Vagina (tissue), 2 donors: ENCODE data around the gene RRN3.

Experiments
- CTCF ChIP-seq, 3 experiments: fragments of 450-650 bp in 2 of 3; fragments of 200-600 bp in 1 of 3; sonication (generic) in 1 of 3; IDR thresholded peaks; one replicate each; pipeline ENCODE4 v1.5.1; 2017 to 2019; ENCODE audit warnings: antibody characterized with exemption in 3 of 3, mild to moderate bottlenecking in 2 of 3, moderate library complexity in 2 of 3
- POLR2A ChIP-seq, 2 donors: fragments of 450-650 bp; IDR thresholded peaks; one replicate each; pipeline ENCODE4 v1.6.1; 2017; ENCODE audit warnings: antibody characterized with exemption in 2 of 2, mild to moderate bottlenecking in 2 of 2, moderate library complexity in 2 of 2
- POLR2AphosphoS5 ChIP-seq, 2 donors: sonication (generic); formaldehyde crosslinking; IDR thresholded peaks; one replicate each; pipeline ENCODE4 v1.9.0; 2017; ENCODE audit warnings: antibody characterized with exemption in 2 of 2, mild to moderate bottlenecking in 2 of 2, low read depth in 1 of 2; ENCODE audit not compliant: insufficient read depth in 1 of 2

GRCh38 chr16:15031179-15031578 is 62.9 kb downstream of the RRN3 start:
- TF ChIP-seq POLR2AphosphoS5 (IDR thresholded peaks at IDR 0.05; ENCODE audit: insufficient read depth in 1 of 2, low read depth in 1 of 2): no peak
- no peak for TF ChIP-seq CTCF (IDR thresholded peaks at IDR 0.05)
- TF ChIP-seq POLR2A (IDR thresholded peaks at IDR 0.05): no peak
